Left lung (tissue), 10 donors: Measurements from ENCODE around the gene UNC13A. TPM values are rescaled to one million over a fixed set of nuclear protein-coding genes. Genes with fewer than 3 reads are reported as not detected.

ENCODE experiments used
- ATAC-seq: fragments of 200-7000 bp; cut with Tn5 transposase; one replicate; pipeline ENCODE4 v1.9.1; 2020; ENCODE audit warnings: moderate library complexity
- DNase-seq, 4 donors: peaks; one replicate each; pipeline ENCODE4 v3.0.0-alpha.2; 2013 to 2020
- H3K27ac ChIP-seq, 2 donors: fragments of 200-600 bp; sonication (generic) in 1 of 2; one replicate each; pipeline versions ENCODE4 v1.5.0 to v1.8.0; 2020 to 2021
- H3K27me3 ChIP-seq, 2 donors: fragments of 200-600 bp; sonication (generic) in 1 of 2; one replicate each; pipeline versions ENCODE4 v1.5.0 to v1.8.0; 2020 to 2021
- H3K36me3 ChIP-seq, 2 donors: fragments of 200-600 bp; sonication (generic) in 1 of 2; one replicate each; pipeline versions ENCODE4 v1.5.0 to v1.8.0; 2020 to 2021
- H3K4me1 ChIP-seq, 2 donors: fragments of 200-600 bp; one replicate each; pipeline ENCODE4 v1.8.0; 2021
- H3K4me3 ChIP-seq, 2 donors: fragments of 200-600 bp; sonication (generic) in 1 of 2; one replicate each; pipeline versions ENCODE4 v1.5.0 to v1.8.0; 2020 to 2021; ENCODE audit warnings: mild to moderate bottlenecking in 1 of 2
- H3K9me3 ChIP-seq, 2 donors: fragments of 200-600 bp; sonication (generic) in 1 of 2; one replicate each; pipeline versions ENCODE4 v1.5.0 to v1.8.0; 2020 to 2021
- CTCF ChIP-seq, 2 donors: fragments of 200-600 bp; sonication (generic) in 1 of 2; IDR thresholded peaks; one replicate each; pipeline versions ENCODE4 v1.5.0 to v1.8.0; 2021; ENCODE audit warnings: antibody characterized with exemption in 2 of 2
- intact Hi-C, 2 donors: fragments of 100-400 bp; cut with DNase I; formaldehyde crosslinking; loops; one replicate each; pipeline versions ENCODE4 v1.11.2 to v1.14.2; 2022
- polyA plus RNA-seq, 6 donors: library from polyadenylated mRNA; unstranded; fragments of 120-200 nt; gene quantifications; one replicate each; pipeline ENCODE4 v1.2.1, GENCODE V29; 2013; ENCODE audit not compliant: insufficient read length in 6 of 6
- total RNA-seq, 2 donors: library from RNA; stranded (reverse); fragmentation: NEBNext Ultra II Directional; extraction: Animal tissue kit (Norgen Biotek cat#: 25700); gene quantifications; one replicate each; pipeline ENCODE4 v1.2.1, GENCODE V29; 2021
- donor health status: DM: no; HTN: yes; CAD: no.
- donor health status: DM: no; HTN: no; CAD: no.

UNC13A gene
- total and polyA plus RNA-seq, 8 donors: 0.15 to 0.98 (median 0.56) TPM

DNA sequence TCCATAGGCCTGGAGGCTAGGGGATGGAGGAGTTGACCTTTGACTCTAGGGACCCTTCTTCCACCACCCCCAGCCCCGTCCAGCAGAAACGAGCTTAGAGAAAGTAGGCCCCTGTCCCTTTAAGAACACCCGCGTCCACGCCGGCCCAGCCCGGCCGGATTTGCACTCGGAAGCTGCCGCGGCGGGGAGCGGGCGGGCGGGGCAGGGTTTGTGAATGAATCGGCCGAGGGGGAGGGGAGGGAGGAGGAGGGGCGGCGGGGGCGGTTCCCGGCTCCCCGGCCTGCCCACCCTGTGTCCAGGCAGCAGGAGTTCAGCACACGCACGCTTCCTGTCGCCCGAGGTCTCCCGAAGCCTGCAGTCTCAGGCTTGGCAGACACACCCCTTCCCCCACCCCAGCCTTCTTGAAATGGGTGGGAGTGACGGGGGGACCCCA is 1.5 kb downstream of the UNC13A start:
- intact Hi-C loops: no loop called here
- peaks cover 24 to 100% of the 10 kb centered on the region in 2 donors for H3K27me3 ChIP-seq
- no peak for TF ChIP-seq CTCF (IDR thresholded peaks at IDR 0.05)

DNA sequence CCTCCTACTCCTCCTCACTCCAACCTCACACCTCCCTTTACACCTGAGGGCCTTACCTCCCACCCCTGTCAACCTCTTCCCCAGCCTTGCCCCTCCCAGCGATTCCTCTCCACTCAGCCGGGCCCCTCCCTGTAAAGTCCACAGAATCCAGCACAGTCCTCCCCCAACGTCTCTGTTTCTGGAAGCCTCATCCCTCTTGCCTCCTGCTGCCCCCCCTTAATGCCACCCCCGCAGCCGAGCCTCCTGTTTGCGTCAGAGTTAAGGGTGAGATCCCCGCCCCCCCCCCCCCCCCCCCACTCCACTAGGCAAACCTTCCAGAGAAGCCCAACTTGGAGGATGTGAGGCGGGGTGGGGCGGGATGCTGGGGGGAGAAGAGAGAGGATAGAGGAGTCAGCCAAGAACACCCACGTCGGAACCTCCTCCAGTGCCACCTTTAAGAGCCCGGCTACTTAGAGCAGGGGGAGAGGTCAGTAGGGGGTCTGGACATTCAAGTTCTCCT is 2.1 kb downstream of the UNC13A start:
- Histone ChIP-seq H3K4me1 (peaks cover 0 to 30% of the 10 kb centered on the region in 2 donors), H3K36me3 (no peaks in the 10 kb centered on the region), H3K27me3 (peaks cover 24 to 100% of the 10 kb centered on the region in 2 donors), H3K4me3 (no peak overlapping the region), H3K9me3 (no peaks in the 10 kb centered on the region), H3K27ac (no peak overlapping the region)
- no peak for DNase-seq
- TF ChIP-seq CTCF (IDR thresholded peaks at IDR 0.05): no peak
- intact Hi-C loops: no loop called here
- ATAC-seq: no peak

More for the DNA sequence above, 1.5 kb downstream of the UNC13A start:
- Histone ChIP-seq H3K36me3 (no peaks in the 10 kb centered on the region), H3K27ac (no peak overlapping the region), H3K9me3 (no peaks in the 10 kb centered on the region), H3K4me3 (no peak overlapping the region), H3K4me1 (peaks cover 0 to 24% of the 10 kb centered on the region in 2 donors)
- DNase-seq: peak in 1 of 4 donors; percentile 16
- ATAC-seq: peak; percentile 36

DNA sequence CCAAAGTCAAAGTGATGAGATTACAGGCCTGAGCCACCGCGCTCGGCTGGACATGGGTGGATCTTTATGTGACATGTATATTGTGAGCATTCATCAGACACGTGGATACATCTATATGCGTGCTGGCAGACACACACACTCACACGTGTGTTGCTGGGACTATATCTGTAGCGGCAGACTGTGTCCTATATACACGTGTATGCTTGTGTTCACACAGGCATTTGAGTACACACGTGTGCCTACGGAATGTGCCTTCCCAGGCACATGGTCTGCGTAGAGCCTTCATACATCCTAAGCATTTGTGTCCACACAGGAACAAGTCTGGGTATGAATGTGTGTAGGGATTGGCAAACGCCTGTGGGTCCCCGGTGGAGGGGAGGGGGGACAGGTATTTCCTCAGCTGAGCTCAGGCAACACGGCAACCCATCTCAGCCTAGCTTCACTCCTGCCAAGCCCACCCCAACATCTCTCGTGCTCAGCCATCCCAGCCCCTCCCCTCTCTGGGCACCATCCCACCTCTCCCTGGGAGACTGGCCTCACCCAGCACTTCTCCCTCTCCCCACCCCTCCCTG is 2.6 kb downstream of the UNC13A start:
- ATAC-seq (no peak), DNase-seq (no peak)
- no peaks in the 10 kb centered on the region for H3K36me3 ChIP-seq
- no peak overlapping the region for H3K4me3 ChIP-seq
- no peak for TF ChIP-seq CTCF (IDR thresholded peaks at IDR 0.05)
- peaks cover 24 to 100% of the 10 kb centered on the region in 2 donors for H3K27me3 ChIP-seq
- no peaks in the 10 kb centered on the region for H3K9me3 ChIP-seq
- intact Hi-C loops: no loop called here
- H3K27ac ChIP-seq: no peak overlapping the region
- H3K4me1 ChIP-seq: peaks cover 0 to 33% of the 10 kb centered on the region in 2 donors

DNA sequence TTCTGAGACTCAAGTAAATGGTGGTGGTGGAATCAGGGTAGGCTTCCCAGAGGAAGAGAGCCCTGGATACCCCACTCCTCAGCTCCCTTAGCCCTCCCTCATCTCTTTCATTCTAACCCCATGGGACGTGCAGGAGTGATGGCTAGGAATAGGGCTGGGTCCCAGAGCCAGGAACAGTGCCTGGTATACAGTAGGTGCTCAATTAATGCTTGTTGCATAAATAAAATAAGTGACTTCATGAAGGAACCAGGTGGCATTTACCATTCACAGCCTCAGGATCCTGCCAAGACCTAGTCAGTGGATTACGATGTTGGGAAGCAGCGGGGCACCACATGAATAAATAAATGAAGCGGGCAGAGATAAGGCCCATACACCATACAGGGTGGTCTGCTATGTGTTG is 3.9 kb downstream of the UNC13A start:
- DNase-seq (no peak), ATAC-seq (no peak)
- Histone ChIP-seq H3K4me1 (peaks cover 0 to 42% of the 10 kb centered on the region in 2 donors), H3K36me3 (no peaks in the 10 kb centered on the region), H3K27me3 (peaks cover 24 to 100% of the 10 kb centered on the region in 2 donors), H3K9me3 (no peaks in the 10 kb centered on the region), H3K27ac (no peak overlapping the region), H3K4me3 (no peak overlapping the region)
- TF ChIP-seq CTCF (IDR thresholded peaks at IDR 0.05): no peak
- intact Hi-C loops: no loop called here

DNA sequence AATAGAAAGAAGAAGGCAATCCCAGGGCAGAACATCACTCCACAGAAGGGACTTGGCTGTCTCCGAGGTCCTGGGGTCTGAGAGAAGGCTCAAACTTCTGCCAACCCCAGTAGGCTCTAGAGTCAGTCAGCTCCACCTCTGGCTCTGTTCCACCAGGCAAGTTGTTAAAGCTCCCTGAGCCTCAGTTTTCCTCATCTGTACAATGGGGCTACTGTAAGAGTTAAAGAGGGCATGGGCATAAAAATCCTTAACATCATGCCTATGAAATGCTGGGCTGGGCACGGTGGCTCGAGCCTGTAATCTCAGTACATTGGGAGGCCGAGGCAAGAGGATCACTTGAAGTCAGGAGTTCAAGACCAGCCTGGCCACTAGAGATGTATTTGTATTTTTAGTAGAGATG is 5.1 kb downstream of the UNC13A start:
- intact Hi-C loops: no loop called here
- H3K36me3 ChIP-seq: no peaks in the 10 kb centered on the region
- ATAC-seq (no peak), DNase-seq (no peak)
- TF ChIP-seq CTCF (IDR thresholded peaks at IDR 0.05): no peak
- H3K4me3 ChIP-seq: no peak overlapping the region
- H3K4me1 ChIP-seq: peaks cover 0 to 38% of the 10 kb centered on the region in 2 donors
- no peaks in the 10 kb centered on the region for H3K9me3 ChIP-seq
- no peak overlapping the region for H3K27ac ChIP-seq
- H3K27me3 ChIP-seq: peaks cover 17 to 100% of the 10 kb centered on the region in 2 donors
